Activated T-cell treated with anti-CD3 and anti-CD28 coated beads, Interleukin-2, amount 50 U/mL, for 24 hours (primary cell): Measurements from ENCODE around the gene CWF19L2.
"Not testable (repeated sequence)": the region's sequence is repeated elsewhere in the genome, so short reads cannot be mapped to it uniquely, and the experiment has no call there.

ENCODE experiments used
- DNase-seq: peaks from one replicate; pipeline ENCODE4 v3.0.0-alpha.2; 2020
- H3K27ac Mint-ChIP-seq: 2 replicates; pipeline ENCODE4 v1.8.0; 2020; ENCODE audit warnings: mild to moderate bottlenecking, mixed read lengths
- H3K27me3 Mint-ChIP-seq: 2 replicates; pipeline ENCODE4 v1.8.0; 2020; ENCODE audit warnings: mixed read lengths
- H3K36me3 Mint-ChIP-seq: 2 replicates; pipeline ENCODE4 v1.8.0; 2020; ENCODE audit warnings: low read depth, mixed read lengths
- H3K4me1 Mint-ChIP-seq: 2 replicates; pipeline ENCODE4 v1.8.0; 2020; ENCODE audit warnings: low read depth, mixed read lengths
- H3K4me3 Mint-ChIP-seq: 2 replicates; pipeline ENCODE4 v1.8.0; 2020; ENCODE audit warnings: mild to moderate bottlenecking, moderate library complexity, mixed read lengths
- H3K9me3 Mint-ChIP-seq: 2 replicates; pipeline ENCODE4 v1.8.0; 2020; ENCODE audit warnings: mixed read lengths

Gene CWF19L2

DNA sequence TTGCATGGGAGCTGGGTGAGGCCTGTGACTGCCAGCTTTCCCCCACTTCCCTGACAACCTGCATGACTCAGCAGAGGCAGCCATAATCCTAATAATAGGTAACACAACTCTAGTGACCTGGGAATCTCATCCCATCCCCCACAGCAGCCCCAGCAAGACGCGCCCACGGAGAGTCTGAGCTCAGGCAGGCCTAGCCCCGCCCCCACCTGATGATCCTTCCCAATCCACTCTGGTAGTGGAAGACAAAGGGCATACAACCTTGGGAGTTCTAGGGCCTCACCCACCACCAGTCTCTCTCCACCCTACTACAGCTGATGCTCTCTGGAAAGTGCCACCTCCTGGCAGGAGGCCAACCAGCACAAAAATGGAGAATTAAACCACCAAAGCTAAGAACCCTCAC is 60.3 kb downstream of the CWF19L2 start:
- Mint-ChIP-seq H3K27me3 (no peaks in the 10 kb centered on the region), H3K9me3 (peaks cover 6% of the 10 kb centered on the region), H3K4me1 (peaks cover 1% of the 10 kb centered on the region), H3K36me3 (peaks cover 86% of the 10 kb centered on the region), H3K27ac (peak overlapping the region; percentile 26), H3K4me3 (no peak overlapping the region)
- no peak for DNase-seq

DNA sequence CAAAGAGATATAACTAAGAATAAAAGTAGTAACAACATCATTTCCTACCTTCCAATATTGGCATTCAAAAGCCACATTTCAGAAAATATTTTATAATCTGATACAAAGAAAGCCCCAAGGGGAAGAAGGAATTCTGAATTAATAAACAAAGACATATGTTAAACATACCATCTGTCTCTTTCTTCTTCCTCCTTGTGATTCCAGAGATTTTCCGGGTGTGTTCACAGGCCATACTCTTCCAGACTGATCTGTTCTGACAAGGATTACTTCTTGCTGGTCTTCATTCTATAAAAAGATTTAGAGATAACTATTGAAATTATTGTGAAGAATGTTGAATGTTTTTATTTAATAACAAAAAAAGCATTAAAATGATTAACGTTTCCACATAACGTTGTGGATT is 65.0 kb downstream of the CWF19L2 start:
- H3K36me3 Mint-ChIP-seq: peaks cover 82% of the 10 kb centered on the region

DNA sequence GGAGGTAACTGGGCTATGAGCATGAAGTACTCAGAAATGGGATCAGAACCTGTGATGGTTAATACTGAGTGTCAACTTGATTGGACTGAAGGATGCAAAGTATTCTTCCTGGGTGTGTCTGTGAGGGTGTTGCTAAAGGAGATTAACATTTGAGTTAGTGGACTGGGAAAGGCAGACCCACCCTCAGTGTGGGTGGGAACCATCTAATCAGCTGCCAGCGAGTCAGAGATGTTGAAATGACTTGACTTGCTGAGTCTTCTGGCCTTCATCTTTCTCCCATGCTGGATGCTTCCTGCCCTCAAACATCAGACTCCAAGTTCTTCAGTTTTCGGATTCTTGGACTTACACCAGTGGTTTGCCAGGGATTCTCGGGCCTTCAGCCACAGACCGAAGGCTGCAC is 66.9 kb downstream of the CWF19L2 start:
- peaks cover 77% of the 10 kb centered on the region for H3K36me3 Mint-ChIP-seq
- H3K9me3 Mint-ChIP-seq, H3K27me3 Mint-ChIP-seq, H3K4me3 Mint-ChIP-seq, DNase-seq: not testable (repeated sequence)
- H3K27ac Mint-ChIP-seq: peak overlapping the region; percentile 6
- peaks cover 15% of the 10 kb centered on the region for H3K4me1 Mint-ChIP-seq

More for the DNA sequence above, 65.0 kb downstream of the CWF19L2 start:
- H3K4me1 Mint-ChIP-seq: peaks cover 4% of the 10 kb centered on the region
- H3K27me3 Mint-ChIP-seq: no peaks in the 10 kb centered on the region
- H3K9me3 Mint-ChIP-seq: no peaks in the 10 kb centered on the region
- no peak overlapping the region for H3K4me3 Mint-ChIP-seq
- no peak for DNase-seq
- H3K27ac Mint-ChIP-seq: no peak overlapping the region

DNA sequence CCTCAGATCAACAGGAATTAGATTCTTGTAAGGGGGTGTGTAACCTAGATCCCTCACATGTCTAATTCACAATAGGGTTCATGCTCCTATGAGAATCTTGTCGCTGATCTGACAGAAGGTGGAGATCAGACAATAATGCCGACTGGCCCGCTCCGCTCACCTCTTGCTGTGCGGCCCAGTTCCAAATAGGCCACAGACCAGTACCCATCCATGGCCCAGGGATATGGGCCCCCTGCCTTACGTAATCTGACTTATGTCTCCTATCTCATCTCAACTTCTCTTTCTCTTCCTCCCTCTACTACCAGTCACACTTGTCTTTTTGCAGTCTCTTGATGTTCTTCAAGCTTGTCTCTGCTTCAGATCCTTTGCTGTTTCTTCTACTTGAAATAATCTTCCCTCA is 70.0 kb downstream of the CWF19L2 start:
- H3K4me1 Mint-ChIP-seq: peaks cover 15% of the 10 kb centered on the region
- peaks cover 80% of the 10 kb centered on the region for H3K36me3 Mint-ChIP-seq
- DNase-seq: no peak
- H3K9me3 Mint-ChIP-seq: no peaks in the 10 kb centered on the region
- H3K27me3 Mint-ChIP-seq: no peaks in the 10 kb centered on the region
- H3K27ac Mint-ChIP-seq: no peak overlapping the region
- H3K4me3 Mint-ChIP-seq: no peak overlapping the region

DNA sequence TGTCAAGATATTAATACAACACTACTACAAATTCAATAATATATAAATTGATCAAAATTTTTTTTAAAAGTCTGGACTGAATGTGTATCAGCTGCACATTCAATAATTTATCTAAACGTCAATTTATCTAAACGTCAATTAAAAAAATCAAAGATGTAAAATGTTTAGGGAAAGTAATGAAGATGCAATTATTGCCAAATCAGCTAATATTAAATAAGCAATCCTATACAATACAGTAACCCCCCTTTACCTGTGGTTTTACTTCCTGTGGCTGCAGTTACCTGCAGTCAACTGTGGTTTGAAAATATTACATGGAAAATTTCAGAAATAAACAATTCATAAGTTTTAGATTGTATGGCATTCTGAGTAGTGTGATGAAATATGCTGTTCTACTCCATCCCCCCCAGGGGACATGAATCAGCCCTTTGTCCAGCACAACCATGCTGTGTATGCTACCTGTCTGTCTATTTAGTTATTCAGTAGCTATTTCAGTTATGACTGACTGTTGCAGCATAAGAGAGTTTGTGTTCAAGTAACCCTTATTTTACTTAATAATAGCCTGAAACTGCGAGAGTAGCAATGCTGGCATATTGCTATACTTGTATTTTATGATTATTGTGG is 72.2 kb downstream of the CWF19L2 start:
- Mint-ChIP-seq H3K4me3 (no peak overlapping the region), H3K27me3 (no peaks in the 10 kb centered on the region), H3K36me3 (peaks cover 76% of the 10 kb centered on the region), H3K9me3 (no peaks in the 10 kb centered on the region), H3K4me1 (peaks cover 15% of the 10 kb centered on the region), H3K27ac (no peak overlapping the region)
- DNase-seq: no peak

DNA sequence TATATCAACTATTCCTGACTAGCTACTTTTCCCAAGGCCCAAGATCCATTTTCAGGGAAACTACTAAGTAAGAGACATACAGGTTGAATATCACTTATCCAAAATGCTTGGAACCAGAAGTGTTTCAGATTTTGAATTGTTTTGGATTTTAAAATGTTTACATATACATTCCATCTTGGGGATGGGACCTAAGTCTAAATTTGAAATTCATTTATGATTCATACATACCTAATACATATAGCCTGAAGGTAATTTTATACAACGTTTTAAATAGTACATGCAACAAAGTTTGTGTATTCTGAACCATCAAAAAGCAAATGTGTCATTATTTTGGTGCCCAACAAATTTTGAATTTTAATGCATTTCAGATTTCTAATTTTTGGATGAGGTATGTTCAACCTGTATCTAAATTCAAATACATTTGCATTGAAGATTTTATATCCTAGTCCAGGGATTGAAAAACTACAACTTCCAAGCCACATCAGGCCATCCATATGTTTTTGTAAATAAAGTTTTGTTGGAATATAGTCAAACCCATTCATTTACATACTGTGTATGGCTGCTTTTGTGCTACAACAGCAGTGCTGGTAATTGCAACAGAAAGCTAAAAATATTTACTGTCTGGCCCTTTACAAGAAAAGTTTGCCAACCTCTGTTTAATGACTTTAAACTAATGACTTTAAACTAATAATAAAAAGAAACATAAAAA is 73.3 kb downstream of the CWF19L2 start:
- H3K27ac Mint-ChIP-seq: no peak overlapping the region
- DNase-seq: no peak
- H3K4me3 Mint-ChIP-seq: no peak overlapping the region
- peaks cover 15% of the 10 kb centered on the region for H3K4me1 Mint-ChIP-seq
- peaks cover 71% of the 10 kb centered on the region for H3K36me3 Mint-ChIP-seq
- H3K27me3 Mint-ChIP-seq: no peaks in the 10 kb centered on the region
- H3K9me3 Mint-ChIP-seq: peaks cover under 1% of the 10 kb centered on the region

DNA sequence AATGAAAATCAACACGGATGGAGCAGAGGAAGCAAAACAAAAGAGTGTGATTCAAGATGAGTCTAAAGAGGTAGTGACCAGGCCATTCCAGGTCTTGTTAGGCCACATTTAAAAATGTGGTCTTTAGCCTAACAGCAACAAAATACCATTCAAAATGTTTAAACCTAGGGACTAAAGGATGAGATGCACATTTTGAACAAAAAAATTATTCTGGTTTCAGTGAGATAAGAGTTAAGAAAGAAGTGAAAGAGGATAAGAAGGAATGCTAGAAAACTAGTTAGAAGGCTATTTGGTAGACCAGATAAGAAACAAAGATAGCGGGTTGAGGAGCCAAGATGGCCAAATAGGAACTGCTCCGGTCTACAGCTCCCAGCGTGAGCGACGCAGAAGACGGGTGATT is 85.2 kb downstream of the CWF19L2 start:
- H3K27me3 Mint-ChIP-seq: no peaks in the 10 kb centered on the region
- peaks cover 19% of the 10 kb centered on the region for H3K4me1 Mint-ChIP-seq
- H3K36me3 Mint-ChIP-seq: peaks cover 44% of the 10 kb centered on the region
- no peak overlapping the region for H3K4me3 Mint-ChIP-seq
- DNase-seq: no peak
- H3K27ac Mint-ChIP-seq: no peak overlapping the region
- H3K9me3 Mint-ChIP-seq: peaks cover 6% of the 10 kb centered on the region

DNA sequence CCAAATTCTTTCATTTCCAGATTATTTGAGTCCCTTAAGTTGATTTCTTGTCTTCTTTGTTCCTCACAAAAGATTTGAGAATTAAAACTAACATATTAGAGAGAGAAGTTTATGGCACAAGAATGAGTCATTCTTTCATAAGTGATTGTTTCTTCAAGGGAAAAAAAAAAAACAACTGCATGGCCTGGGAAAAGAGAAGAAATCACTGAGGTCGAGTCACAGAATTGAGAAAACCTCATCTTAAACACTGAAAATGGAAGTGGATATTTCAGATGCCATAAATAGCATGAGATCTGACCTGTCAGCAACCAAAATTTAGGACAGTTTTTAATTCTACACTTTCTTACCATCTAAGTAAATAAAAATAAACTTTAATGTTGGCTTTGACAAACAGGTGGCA is 87.2 kb downstream of the CWF19L2 start:
- H3K9me3 Mint-ChIP-seq: peaks cover 6% of the 10 kb centered on the region
- no peak for DNase-seq
- no peak overlapping the region for H3K27ac Mint-ChIP-seq
- peaks cover 44% of the 10 kb centered on the region for H3K36me3 Mint-ChIP-seq
- H3K4me1 Mint-ChIP-seq: peaks cover 19% of the 10 kb centered on the region
- H3K4me3 Mint-ChIP-seq: no peak overlapping the region
- H3K27me3 Mint-ChIP-seq: no peaks in the 10 kb centered on the region

DNA sequence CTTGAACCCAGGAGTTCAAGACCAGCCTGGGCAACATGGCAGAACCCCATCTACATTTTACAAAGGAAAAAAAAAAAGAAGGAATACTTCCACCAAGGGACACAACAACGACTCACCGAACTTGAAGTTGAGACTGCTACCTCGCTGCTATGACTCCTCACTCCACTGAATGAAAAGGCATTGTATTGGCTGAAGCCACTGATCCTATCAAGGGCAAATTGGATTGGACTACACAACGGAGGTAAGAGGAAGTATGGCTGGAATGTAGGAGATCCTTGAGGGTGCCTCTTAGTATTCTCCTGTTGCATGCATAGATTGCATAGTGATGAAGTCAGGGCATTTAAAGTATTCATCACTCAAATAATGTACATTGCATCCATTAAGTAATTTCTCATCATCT is 97.9 kb downstream of the CWF19L2 start:
- H3K9me3 Mint-ChIP-seq: peaks cover 10% of the 10 kb centered on the region
- no peak overlapping the region for H3K27ac Mint-ChIP-seq
- no peaks in the 10 kb centered on the region for H3K27me3 Mint-ChIP-seq
- H3K36me3 Mint-ChIP-seq: peaks cover 61% of the 10 kb centered on the region
- H3K4me3 Mint-ChIP-seq: no peak overlapping the region
- DNase-seq: no peak
- H3K4me1 Mint-ChIP-seq: peaks cover 4% of the 10 kb centered on the region

DNA sequence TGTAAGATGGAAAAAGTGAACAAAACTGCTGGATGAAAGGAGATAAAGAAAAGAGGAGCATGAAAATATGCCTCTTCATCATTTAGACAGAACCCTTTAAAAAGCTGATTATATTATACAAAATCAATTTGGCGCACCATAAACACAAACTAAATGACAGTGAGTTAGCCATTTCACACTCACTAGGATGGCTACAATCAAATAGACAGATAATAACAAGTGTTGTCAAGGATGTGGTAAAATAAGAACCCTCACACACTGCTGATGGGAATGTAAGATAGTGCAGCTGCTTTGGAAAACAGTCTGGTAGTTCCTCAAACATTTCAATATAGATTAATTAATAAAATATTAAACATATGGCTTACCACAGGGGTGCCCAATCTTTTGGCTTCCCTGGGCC is 99.7 kb downstream of the CWF19L2 start:
- Mint-ChIP-seq H3K9me3 (peaks cover 10% of the 10 kb centered on the region), H3K4me3 (no peak overlapping the region), H3K27me3 (no peaks in the 10 kb centered on the region), H3K36me3 (peaks cover 72% of the 10 kb centered on the region), H3K27ac (no peak overlapping the region), H3K4me1 (peaks cover 9% of the 10 kb centered on the region)
- DNase-seq: no peak

DNA sequence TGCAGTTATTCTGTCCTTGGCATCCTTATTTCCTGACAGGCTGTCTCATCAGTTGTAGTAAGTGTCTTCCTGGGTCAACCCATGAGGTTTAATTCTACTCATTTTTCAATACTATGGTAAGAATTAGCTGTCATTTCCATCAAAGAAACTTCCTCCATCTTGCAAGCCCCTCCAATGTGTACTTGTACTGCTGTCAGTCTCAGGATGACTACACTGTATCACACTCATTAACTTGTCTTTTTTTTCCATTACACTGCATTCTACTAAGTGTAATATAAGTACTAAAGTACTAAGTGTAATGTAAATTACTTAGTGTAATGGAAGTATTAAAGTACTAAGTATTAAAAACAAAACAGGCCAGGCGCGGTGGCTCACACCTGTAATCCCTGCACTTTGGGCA is 102.8 kb downstream of the CWF19L2 start:
- H3K27me3 Mint-ChIP-seq: no peaks in the 10 kb centered on the region
- H3K36me3 Mint-ChIP-seq: peaks cover 72% of the 10 kb centered on the region

DNA sequence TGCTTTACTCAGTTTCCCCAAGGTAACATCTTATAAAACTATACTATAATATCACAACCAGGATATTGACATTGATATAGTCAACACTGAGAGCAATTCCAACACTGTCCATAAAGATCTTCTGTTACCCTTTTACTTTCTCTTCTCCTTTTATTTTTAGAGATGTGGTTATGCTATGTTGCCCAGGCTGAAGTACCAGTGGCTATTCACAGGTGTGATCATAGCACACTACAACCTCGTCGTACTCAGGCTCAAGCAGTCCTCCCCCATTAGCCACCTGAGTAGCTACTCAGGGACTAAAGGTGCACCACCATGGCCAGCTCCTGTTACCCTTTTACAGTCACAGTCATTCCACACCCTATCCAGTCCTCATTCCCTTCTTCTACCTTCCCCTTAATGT is 119.7 kb downstream of the CWF19L2 start:
- no peak for DNase-seq
- Mint-ChIP-seq H3K4me1 (no peaks in the 10 kb centered on the region), H3K36me3 (peaks cover 51% of the 10 kb centered on the region), H3K27ac (no peak overlapping the region), H3K9me3 (no peaks in the 10 kb centered on the region), H3K4me3 (no peak overlapping the region), H3K27me3 (no peaks in the 10 kb centered on the region)

More for the DNA sequence above, 102.8 kb downstream of the CWF19L2 start:
- no peak for DNase-seq
- Mint-ChIP-seq H3K4me3 (no peak overlapping the region), H3K9me3 (no peaks in the 10 kb centered on the region), H3K27ac (peak overlapping the region; percentile 66), H3K4me1 (peaks cover 9% of the 10 kb centered on the region)

DNA sequence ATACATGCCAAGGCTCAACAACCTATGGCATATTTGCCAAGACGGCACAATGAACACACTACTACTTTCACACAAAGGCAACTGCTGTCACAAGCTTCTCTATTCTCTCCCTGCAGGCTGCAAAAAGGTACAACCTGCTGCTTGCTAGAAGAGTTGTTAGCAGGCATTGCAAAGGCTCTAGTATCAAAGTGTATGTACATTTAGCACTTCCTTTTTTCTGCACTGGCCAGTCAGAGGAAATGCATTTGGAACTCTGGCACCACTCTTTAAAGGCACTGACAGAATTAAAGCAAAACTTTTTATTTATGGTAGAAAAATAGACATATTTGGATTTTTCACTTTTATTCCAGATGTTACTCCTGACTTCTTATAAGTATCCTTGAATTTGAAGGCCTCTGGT is 125.9 kb downstream of the CWF19L2 start:
- Mint-ChIP-seq H3K36me3 (peaks cover 73% of the 10 kb centered on the region), H3K27me3 (no peaks in the 10 kb centered on the region), H3K9me3 (no peaks in the 10 kb centered on the region), H3K27ac (no peak overlapping the region), H3K4me3 (no peak overlapping the region), H3K4me1 (no peaks in the 10 kb centered on the region)
- DNase-seq: no peak

DNA sequence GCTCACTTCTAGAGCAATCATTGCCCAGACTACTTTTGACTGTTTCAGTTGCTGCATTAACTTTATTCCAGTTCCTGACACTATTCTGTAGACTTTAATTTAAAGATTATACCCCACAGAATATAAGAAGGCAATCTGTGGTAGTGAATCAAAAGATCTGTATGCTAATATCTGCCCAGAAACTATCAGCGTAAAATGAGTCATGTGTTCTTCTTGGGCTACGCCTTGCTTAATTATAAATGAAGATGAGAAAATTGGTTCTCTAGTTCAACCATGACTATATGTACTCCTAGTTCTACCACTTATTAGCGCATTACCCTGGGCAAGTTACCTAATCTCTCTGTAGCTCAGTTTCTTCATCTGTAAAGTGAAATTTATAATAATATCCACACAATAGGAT is 128.5 kb downstream of the CWF19L2 start:
- no peak for DNase-seq
- H3K4me1 Mint-ChIP-seq: no peaks in the 10 kb centered on the region
- no peak overlapping the region for H3K4me3 Mint-ChIP-seq
- H3K36me3 Mint-ChIP-seq: peaks cover 85% of the 10 kb centered on the region
- no peak overlapping the region for H3K27ac Mint-ChIP-seq
- H3K27me3 Mint-ChIP-seq: no peaks in the 10 kb centered on the region
- peaks cover 2% of the 10 kb centered on the region for H3K9me3 Mint-ChIP-seq

DNA sequence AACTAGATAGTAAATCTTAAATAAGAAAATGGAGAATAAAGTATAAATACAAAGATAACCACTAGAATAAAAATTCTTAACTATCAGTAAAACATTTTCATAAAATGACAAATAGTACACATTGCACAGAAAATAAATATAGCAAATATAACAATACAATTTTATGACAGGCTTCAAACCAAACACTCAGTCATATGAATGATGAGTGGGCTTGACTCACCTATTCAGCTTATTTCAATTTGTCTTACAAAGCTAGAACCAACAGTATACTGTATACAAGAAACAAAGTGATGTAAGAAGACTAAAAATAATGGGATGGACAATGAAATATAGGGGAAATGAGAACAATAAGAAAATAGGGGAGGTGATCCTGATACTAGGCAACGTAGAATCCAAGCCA is 141.2 kb downstream of the CWF19L2 start:
- no peak overlapping the region for H3K4me3 Mint-ChIP-seq
- H3K9me3 Mint-ChIP-seq: peaks cover 12% of the 10 kb centered on the region
- DNase-seq: no peak
- H3K27ac Mint-ChIP-seq: no peak overlapping the region
- H3K4me1 Mint-ChIP-seq: no peaks in the 10 kb centered on the region
- H3K27me3 Mint-ChIP-seq: no peaks in the 10 kb centered on the region
- peaks cover 58% of the 10 kb centered on the region for H3K36me3 Mint-ChIP-seq
